ENCODE results near the gene GDPD4. TPM values are rescaled to one million over a fixed set of nuclear protein-coding genes. Genes with fewer than 3 reads are reported as not detected.

The GDPD4 gene
- total and polyA plus RNA-seq, 9 of the 15 experiments (the other 6 are each of a cell fraction or from before 2014, with no cell fraction given): 0.40 TPM; not detected in 8

DNA sequence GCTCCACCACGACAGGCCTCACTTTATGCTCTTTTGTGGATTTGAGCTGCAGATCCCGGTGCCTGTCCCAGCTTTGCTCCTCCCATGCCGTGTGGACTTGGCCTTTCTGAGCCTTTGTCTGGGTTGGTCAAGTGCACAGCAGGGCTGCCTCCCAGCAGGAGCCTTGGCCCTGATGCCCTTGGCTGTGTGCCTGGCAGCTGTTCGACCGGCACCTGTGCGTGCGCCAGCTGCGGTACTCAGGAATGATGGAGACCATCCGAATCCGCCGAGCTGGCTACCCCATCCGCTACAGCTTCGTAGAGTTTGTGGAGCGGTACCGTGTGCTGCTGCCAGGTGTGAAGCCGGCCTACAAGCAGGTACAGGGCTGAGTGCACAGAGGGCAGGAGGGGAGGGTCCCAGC, 126.9 kb downstream of the GDPD4 start:
- CTCF ChIA-PET (ENCODE audit: low intra/inter-chr PET ratio): no interaction called here
- peaks cover 2% of the 10 kb centered on the region for H3K9me1 ChIP-seq (ENCODE audit: control insufficient read depth, insufficient read depth, low read length)
- H3K27ac ChIP-seq (ENCODE audit: extremely low read depth, low read depth, low read length): no peak overlapping the region
- FAIRE-seq: no peak
- DNase-seq (ENCODE audit: extremely low read depth in 1 of 4, low spot score in 3 of 4): no peak
- H3K27me3 ChIP-seq (ENCODE audit: control insufficient read depth in 2 of 2, insufficient read depth in 2 of 2, low read length in 2 of 2): peaks cover 0 to 46% of the 10 kb centered on the region in 2 experiments; a peak in 2 of 5 replicates
- 30% methylated on average over 12 of the region's 16 CpGs for WGBS (ENCODE audit: insufficient coverage, low coverage, missing lambda C conversion rate)
- no peak overlapping the region for H3K4me3 ChIP-seq
- no peak overlapping the region for H3K4me2 ChIP-seq (ENCODE audit: insufficient read depth, low read length)
- TF ChIP-seq NEUROD1 (IDR thresholded peaks at IDR 0.05; ENCODE audit: borderline replicate concordance, low read depth, low read length, partially characterized antibody) (no peak), ZBTB5 (IDR thresholded peaks at IDR 0.05) (no peak), KDM1A (IDR thresholded peaks at IDR 0.05) (no peak), BRCA1 (IDR thresholded peaks at IDR 0.05) (no peak), BRCA1 (CRISPR knock-in tag; IDR thresholded peaks at IDR 0.05) (no peak), ARID3A (IDR thresholded peaks at IDR 0.05; ENCODE audit: borderline replicate concordance, low read depth, low read length) (no peak)
- TF ChIP-seq, protein P1, sequence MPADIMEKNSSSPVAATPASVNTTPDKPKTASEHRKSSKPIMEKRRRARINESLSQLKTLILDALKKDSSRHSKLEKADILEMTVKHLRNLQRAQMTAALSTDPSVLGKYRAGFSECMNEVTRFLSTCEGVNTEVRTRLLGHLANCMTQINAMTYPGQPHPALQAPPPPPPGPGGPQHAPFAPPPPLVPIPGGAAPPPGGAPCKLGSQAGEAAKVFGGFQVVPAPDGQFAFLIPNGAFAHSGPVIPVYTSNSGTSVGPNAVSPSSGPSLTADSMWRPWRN (IDR thresholded peaks at IDR 0.05; ENCODE audit: low read depth): no peak
- TF ChIP-seq, protein P2, sequence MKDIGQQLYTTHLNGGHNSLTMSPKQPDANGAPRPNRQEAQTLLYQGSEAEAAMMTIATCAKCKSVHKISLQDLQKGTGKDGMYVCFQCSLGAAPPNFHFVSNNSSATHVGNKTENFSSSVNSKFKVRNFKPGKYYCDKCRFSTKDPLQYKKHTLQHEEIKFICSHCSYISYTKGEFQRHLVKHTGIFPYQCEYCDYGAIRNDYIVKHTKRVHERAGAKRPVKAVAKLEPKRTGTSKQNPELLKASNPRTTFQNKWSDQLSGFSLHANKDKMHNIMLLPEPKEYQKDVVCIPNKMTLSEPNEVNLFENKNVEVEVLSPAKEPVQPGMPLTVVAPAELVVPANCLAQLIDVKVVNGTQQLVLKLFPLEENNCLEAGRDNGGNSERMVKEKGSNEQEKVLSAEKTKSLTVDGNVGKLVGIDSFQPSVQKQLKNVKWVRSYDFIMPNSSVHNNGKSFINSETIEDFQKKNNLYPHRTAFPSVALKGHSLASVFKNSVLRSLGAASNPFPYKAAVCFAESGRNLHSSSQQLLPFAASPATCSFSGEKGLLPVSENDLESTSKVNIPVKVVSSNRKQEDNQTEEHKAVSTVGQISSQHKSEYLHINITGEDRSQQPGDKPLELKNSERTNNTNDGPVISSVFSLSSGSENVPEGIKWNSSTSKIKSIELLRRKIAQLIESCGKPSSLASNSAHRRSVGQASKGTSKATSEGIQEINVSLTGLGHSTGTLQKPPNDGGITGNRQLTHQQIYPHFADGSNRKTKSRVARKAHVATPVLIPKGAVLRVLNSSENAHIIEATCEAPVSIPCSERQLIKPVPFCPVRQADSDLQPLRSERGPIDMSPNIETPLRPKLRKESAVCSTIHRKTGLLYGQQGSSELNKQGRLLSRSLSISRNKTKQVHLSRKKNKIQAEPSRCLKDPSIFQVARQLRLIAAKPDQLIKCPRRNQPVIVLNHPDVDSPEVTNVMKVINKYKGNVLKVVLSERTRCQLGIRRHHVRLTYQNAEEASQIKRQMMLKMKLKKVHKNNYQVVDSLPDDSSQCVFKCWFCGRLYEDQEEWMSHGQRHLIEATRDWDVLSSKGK (CRISPR knock-in tag; IDR thresholded peaks at IDR 0.05): no peak
- no peaks in the 10 kb centered on the region for H3K36me3 ChIP-seq (ENCODE audit: control insufficient read depth, insufficient read depth, low read length)
- no peaks in the 10 kb centered on the region for H3K79me2 ChIP-seq (ENCODE audit: control insufficient read depth, insufficient read depth, low read length)
- H3K9ac ChIP-seq (ENCODE audit: insufficient read depth in 1 of 2, low read depth in 2 of 2, low read length in 2 of 2): no peak overlapping the region; a peak in 1 of 4 replicates
- no peaks in the 10 kb centered on the region for H3K9me3 ChIP-seq (replicated peaks; ENCODE audit: control insufficient read depth, insufficient read depth, low read depth, low read length)
- in situ Hi-C loops (cut with MboI): no loop called here
- POLR2A ChIA-PET: interaction anchor here (0.5 to 1.1 kb wide), 4 partner anchors 12 to 488 kb away, joined by 3 to 4 read pairs (median 3); no protein-coding TSS in a partner anchor
- peaks cover 6 to 17% of the 10 kb centered on the region in 2 experiments; a peak in 4 of 5 replicates for H3K4me1 ChIP-seq (replicated peaks in 1 of 2; ENCODE audit: control insufficient read depth in 2 of 2, insufficient read depth in 2 of 2, low read length in 2 of 2)
- no peak for ATAC-seq
- BruUV-seq (replicated peaks): no TSS peak
- intact Hi-C loops (cut with micrococcal nuclease): no loop called here
- H4K20me1 ChIP-seq (replicated peaks; ENCODE audit: control insufficient read depth, insufficient read depth, low read length): no peaks in the 10 kb centered on the region
- no peak overlapping the region for H2AFZ ChIP-seq (ENCODE audit: low read depth, low read length)
